Measurements from ENCODE around the gene TRPM3.

DNA sequence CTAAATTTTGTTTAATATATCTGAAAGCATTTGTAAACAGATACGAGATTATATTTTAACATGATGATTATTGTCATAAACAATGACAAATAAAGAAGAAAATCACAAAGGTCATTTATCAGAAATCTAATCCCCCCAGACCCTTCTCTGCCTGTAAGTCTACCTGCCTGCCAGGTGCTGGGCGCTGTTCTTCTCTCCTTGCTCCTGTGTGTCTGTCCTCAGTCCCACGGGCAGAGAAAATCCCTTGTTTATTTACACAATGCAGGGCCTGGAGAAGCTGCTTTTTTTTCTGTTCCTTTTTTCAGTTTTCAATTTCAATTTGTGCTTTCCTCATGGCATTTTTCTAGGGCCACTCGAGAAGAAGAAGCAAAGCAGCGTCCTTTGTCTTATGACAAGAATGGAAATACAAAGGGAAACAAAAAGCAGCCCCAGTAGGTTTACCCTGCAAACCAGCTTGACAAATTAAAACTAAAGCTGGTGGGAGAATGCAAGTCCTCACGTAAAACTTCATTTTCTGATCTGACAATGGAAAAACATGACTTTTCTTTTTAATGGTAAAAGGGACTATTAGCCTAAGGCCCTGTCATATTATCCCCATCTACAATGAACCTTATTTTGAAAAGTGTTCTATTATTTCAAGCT lies 424.6 kb downstream of the TRPM3 start:
- TF ChIP-seq REST (IDR thresholded peaks at IDR 0.05; ENCODE audit: insufficient read depth in 1 of 2, low read depth in 2 of 2, low read length in 1 of 2): no peak
- TF ChIP-seq CTCF (IDR thresholded peaks at IDR 0.05): no peak
- no peak for TF ChIP-seq POLR2AphosphoS5 (IDR thresholded peaks at IDR 0.05; ENCODE audit: low read depth, low read length)
- no peak for TF ChIP-seq TCF7L2 (IDR thresholded peaks at IDR 0.05; ENCODE audit: low read depth, low read length)

All from Panc1 (cell line).